GDM1 (cell line): ENCODE measurements around the gene PEX14.
"Not testable (repeated sequence)": the region's sequence is repeated elsewhere in the genome, so short reads cannot be mapped to it uniquely, and the experiment has no call there.

Experiments
- DNase-seq: peaks from one replicate; lab custom pipeline; 2025; lab: John Stamatoyannopoulos, UW

Gene PEX14, protein sequence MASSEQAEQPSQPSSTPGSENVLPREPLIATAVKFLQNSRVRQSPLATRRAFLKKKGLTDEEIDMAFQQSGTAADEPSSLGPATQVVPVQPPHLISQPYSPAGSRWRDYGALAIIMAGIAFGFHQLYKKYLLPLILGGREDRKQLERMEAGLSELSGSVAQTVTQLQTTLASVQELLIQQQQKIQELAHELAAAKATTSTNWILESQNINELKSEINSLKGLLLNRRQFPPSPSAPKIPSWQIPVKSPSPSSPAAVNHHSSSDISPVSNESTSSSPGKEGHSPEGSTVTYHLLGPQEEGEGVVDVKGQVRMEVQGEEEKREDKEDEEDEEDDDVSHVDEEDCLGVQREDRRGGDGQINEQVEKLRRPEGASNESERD

DNA sequence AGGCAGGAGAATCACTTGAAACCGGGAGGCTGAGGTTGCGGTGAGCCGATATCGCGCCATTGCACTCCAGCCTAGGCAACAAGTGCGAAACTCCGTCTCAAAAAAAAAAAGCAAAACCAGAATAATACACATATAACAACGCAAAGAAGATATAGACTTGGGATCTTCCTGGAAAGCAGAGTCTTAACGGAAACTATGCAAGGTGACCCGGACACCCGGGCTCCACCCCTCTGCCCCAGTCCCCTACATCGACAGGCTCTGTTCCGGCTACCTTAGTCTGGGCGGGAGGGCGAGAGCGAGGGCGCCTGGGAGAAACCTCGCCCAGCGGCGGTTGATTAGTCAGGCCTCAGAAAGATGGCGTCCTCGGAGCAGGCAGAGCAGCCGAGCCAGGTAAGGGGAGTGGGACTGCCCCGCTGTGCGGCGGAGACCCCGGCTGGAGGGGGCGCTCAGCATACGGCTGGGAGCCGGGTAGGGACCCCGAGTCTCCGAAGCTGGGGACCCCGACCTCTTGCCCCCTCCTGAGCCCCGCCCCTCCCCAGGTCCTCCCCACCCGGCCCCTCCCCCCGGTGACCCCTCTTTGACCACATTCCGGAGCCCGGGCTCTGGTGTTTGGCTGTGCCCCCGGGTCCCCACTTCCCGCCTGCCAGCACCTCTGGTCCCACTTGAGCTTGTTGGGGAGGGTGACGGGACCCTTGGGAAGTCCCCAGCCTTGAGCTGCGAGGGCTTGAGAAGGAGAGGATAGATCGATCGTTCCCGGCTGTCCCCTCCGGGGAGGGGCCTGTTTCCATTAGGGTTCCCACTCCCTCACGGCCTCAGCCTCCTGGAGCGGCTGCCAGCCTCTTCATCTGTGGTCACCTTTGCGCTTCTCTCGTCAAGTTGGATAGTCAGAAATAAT lies at the start of gene PEX14:
Gene PEX14 (plus strand): TSS at position 338 of the 895 bp plus-strand sequence. CDS start 17 bp downstream, at position 355.
- DNase-seq = peak; percentile 83

DNA sequence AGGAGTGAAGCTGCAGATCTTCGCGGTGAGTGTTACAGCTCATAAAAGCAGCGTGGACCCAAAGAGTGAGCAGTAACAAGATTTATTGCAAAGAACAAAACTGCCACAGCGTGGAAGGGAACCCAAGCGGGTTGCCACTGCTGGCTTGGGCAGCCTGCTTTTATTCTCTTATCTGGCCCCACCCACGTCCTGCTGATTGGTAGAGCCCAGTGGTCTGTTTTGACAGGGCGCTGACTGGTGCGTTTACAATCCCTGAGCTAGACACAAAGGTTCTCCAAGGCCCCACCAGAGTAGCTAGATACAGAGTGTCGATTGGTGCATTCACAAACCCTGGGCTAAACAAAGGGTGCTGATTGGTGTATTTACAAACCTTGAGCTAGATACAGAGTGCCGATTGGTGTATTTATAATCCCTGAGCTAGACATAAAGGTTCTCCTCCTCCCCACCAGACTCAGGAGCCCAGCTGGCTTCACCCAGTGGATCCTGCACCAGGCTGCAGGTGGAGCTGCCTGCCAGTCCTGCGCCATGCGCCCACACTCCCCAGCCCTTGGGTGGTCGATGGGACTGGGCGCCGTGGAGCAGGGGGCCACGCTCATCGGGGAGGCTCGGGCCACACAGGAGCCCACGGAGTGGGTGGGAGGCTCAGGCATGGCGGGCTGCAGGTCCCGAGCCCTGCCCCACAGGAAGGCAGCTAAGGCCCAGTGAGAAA lies 48.8 kb upstream of the PEX14 start:
- not testable (repeated sequence) for DNase-seq

DNA sequence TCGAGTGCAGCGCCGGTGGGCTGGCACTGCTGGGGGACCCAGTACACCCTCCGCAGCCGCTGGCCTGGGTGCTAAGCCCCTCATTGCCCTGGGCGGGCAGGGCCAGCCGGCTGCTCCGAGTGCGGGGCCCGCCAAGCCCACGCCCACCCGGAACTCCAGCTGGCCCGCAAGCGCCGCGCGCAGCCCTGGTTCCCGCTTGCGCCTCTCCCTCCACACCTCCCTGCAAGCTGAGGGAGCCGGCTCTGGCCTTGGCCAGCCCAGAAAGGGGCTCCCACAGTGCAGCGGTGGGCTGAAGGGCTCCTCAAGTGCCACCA lies 48.3 kb upstream of the PEX14 start:
- DNase-seq = not testable (repeated sequence)

DNA sequence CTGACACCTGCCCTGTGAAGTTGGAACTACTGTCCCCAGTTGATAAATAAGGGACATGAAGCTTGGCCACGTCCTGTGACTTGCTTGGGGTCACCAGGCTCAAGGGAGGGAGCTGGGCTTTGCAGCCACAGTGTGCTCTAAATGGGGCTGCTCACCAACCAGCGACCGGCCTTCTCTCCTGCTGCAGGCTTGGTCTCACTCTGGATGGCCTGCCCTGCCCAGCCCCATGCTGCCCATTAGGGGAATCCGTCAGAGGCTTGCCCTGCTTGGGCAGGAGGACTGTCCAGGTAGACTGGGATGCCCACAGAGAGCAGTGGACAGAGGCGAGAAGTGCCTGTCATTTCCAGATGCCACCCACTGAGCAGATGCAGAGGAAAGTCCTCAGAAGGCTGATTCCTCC lies 45.8 kb upstream of the PEX14 start:
- no peak for DNase-seq

DNA sequence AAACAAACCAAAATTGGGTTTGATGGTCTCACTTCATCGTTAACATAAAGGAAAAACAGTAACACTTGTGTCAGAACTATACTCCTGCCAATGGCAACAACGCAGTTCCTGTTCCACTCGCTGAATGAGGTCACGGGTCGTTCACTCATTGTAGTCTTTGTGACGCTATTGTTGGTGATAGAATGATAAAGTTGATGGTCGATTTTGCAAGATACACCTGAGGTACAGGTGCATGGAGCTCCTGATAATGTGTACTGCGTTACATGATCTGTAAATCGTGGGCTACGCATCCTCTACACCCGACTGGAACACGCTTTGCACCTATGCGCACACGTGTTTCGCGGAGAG lies 44.9 kb upstream of the PEX14 start:
- no peak for DNase-seq

DNA sequence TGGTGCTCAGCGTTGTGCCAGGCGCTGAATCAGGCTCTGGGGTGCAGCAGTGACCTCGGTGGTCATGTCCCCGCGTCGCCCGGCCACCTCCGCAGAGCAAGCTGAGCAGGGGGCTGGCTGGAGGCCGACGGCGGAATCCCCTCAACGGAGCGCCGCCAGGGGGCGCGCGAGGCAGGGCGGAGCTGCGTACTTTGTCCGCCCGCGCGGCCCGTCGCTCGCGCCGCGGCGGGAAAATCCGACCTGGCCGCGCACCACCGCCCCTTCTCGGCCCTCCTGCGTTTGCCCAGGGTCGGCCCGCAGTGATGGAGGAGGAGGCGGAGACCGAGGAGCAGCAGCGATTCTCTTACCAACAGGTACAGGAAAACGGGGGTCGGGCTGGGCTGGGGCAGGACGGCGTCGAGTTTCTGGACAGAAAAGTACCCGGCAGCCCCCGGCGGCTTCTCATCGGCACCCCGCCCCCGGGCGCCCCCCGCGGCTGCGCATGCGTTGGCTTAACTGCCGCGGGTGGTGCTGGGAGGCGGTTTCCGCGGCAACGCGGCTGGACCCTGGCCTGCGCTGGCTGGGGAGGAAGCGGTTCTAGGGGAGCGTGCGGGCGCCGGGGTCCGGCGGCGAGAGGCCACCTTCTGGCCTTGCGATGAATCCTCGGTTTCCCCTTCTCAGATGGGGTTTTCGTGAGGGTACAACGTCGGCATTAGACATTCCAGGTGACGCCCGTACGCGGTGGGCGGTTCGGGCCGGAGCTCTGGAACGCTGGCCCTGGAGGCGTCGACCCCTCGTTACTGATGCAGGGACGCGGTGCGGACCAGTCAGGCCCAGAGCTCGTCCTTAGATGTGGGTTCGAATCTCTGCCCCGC lies 44.3 kb upstream of the PEX14 start, which contains the start of gene CENPS:
Gene CENPS (plus strand): TSS at position 218 of the 854 bp plus-strand sequence. CDS start 85 bp downstream, at position 303.
- DNase-seq = peak; percentile 79

DNA sequence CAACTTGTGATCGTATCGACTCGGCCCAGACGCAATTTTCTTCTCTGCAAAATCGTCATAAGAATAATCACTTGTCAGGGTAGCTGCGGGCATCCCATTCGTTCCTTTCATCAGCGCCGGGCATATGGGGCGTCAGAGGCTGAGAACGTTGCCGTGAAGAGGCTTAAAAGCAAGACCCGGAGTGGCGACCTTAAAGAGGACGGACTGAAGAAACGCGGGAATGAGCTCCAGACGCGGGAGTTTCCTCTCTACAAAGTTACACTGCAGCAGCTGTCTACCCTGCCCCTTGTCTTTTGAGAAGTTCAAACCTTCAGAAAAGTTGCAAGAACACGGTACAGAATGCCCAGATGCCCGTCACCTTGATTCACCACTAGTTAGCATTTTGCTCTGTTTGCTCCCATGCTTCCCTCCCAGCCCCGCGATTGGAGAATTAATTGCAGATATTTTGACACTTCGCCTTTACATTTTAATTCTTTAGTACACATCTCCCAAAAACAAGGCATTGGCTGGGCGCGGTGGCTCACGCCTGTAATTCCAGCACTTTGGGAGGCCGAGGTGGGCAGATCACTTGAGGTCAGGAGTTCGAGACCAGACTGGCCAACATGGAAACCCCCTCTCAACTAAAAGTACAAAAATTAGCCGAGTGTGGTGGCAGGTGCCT lies 43.5 kb upstream of the PEX14 start:
- no peak for DNase-seq

DNA sequence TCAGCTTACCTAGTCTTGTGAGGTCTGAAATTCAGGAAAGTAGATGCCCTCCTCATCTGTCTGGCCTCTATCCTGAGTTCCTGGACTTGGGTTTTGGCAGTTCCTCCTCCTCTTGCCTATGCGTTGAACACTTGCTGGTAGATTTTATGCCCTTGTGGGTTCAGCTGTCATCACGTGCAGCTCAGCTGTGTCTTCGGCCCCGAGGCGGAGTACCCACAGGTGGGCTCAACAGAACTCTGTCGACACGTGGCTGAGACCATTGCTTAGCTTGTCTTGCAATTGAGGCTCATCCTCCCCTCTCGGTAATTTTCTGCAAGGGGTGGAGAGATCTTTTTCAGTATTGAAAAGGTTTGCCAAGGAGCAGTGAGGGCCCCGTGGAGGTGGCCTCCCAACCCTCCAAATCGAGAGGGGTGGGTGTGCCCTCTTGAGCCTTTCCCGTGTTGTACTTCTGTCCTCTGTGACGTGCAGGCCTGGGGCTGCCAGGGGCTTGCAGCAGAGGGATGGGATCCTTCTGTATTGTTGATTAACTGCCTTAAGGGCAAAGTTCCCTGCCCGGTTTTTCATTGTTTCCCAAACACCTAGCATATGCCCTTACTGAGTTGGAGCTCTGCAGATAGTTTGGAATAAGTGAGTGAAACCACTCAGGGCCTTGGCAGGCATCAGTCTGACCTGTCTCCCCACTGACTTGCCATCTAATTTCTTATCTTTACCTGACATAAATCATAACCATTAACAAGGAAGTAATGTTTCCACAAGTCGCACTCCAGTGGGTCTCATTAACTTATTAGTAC lies 41.6 kb upstream of the PEX14 start:
- no peak for DNase-seq

DNA sequence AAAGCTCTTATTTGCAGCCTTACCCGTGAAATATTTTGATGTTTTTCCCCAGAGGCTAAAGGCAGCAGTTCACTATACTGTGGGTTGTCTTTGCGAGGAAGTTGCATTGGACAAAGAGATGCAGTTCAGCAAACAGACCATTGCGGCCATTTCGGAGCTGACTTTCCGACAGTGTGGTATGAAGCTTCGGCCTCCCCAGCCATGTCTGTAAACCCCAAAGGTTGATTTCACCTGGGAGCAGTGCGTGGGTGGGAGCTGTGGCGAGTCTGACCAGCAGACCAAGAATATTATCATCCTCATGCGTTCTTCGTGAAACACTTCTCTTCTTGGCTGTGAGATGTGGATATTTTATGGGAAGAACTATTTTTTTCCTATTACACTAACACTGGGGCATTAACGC lies 41.0 kb upstream of the PEX14 start:
- DNase-seq = no peak

DNA sequence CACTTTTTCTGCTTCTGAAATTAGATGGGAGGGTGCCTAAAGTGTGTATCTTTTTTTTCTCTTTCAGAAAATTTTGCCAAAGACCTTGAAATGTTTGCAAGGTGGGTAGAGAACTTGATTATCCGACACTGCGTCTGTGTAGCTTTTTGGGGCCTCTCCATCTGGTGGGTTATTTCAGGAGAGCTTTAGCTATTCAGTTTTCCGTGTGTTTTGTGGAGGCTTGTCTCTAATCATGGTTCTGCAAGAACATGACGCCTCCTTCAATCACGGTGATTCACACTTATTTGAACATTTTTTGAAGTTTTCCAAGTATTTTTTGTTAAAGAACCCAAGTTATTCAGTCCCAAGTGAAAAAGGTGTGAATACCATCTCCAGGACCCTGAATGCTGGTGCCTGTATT lies 40.2 kb upstream of the PEX14 start:
- DNase-seq = no peak

DNA sequence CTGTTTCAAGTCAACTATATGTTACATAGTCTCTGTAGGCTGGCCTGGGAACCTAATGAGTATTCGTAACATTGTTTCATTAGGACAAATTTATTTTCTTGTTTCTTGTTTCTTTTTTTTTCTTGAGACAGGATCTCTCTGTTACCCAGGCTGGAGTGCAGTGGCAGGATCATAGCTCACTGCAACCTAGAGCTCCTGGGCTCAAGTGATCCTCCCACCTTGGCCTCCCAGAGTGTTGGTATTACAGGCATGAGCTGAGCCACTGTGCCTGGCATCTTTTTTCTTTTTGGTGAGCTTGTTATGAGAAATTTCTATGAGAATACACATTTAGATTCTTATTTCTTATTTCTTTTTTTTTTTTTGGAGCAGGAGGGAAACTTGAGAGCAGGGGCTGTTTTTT lies 37.7 kb upstream of the PEX14 start:
- no peak for DNase-seq

DNA sequence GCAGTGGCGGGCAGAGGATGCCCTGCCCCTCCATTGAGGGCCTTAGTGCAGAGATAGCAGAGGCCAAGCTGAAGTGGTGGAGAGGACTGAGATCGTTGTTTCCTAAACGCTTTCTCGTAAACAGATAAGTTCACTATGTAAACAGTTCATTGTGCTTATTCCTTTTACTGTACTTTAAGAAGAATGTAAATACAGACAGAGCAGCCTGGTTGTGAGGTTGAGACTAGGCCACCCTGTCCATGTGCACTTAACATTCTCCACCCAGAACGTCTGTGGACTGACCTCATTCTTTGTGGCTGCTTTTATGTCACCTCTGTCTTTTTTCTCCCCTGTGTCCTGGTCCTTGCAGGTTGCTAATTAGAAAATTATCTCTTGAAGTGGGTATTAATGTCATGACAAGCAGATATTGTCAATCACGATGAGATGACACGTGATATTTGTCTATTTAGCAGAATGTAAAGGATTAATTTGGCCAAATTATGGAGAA lies 36.0 kb upstream of the PEX14 start:
- DNase-seq = no peak

DNA sequence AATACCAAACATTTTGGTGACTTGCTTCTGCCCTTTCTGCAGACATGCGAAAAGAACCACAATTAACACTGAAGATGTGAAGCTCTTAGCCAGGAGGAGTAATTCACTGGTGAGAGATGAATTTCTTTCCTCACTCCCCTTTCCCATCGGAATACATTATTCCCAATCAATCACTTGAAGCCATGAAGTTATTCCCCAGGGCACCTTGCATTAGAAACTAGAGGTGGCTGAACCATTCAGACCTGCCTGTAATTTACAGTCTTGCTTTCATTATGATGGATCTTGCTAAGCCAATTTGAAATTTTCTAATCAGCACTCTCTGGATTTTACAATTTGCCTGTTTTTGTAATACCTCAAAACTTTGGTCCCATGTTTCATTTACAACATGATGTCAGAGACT lies 34.4 kb upstream of the PEX14 start:
- no peak for DNase-seq

DNA sequence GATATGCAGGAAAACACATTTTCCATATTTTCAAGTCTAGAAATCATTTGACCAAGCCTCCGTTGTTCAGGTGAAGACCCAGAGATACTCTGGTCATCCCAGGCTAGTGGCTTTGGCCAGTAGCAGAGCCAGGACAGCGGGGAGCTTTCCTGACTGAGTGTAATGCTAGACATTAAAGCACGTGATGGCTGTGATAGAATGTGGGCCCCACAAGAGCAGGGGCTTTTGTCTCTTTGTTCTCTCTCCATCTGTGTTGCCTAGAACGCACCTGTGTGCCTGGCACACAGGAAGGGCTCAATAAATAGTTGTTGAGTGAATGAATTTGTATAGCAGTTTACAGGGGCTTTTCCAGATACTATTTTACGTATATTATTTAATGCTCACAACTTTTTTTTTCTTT lies 34.0 kb upstream of the PEX14 start:
- no peak for DNase-seq

DNA sequence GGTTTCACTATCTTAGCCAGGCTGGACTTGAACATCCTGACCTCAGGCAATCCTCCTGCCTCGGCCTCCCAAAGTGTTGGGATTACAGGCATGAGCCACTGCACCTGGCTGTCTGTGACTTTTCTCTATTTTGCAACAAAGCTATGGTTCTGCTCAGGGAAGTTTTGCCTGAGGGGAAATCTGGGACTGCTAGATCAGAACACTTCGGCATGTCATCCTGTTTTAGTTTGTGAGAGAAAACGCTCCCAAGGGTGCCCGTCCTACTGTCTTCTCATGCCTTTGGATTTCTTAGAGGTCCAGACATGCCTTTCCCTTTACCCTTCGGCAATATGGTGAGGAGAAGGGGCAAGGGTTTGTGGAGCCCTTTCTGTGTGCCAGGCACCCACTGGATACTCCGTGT lies 30.5 kb upstream of the PEX14 start:
- no peak for DNase-seq

DNA sequence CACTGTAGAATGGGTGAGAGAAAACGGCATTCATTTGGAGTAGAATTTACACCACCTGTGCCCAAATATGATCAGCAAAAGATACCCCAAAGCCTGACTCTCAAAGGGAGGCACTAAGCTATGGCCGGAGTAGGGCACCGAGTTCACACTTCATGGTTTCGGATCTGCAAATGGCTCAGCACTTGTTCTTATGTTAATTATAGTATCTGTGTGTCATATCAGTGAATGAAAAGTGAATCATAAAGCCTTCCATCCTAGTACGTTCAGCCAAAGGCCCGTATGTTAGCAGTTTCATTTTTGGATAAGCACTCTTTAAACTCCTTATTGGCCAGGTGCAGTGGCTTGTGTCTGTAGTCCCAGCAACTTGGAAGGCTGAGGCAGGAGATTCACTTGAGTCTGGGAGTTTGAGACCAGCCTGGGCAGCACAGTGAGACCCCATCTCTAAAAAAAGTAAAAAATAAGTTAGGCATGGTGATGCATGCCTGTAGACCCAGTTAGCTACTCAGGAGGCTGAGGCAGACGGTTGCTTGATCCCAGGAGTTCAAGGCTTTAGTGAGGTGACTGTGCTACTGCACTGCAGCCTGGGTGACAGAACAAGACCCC lies 29.9 kb upstream of the PEX14 start:
- no peak for DNase-seq

DNA sequence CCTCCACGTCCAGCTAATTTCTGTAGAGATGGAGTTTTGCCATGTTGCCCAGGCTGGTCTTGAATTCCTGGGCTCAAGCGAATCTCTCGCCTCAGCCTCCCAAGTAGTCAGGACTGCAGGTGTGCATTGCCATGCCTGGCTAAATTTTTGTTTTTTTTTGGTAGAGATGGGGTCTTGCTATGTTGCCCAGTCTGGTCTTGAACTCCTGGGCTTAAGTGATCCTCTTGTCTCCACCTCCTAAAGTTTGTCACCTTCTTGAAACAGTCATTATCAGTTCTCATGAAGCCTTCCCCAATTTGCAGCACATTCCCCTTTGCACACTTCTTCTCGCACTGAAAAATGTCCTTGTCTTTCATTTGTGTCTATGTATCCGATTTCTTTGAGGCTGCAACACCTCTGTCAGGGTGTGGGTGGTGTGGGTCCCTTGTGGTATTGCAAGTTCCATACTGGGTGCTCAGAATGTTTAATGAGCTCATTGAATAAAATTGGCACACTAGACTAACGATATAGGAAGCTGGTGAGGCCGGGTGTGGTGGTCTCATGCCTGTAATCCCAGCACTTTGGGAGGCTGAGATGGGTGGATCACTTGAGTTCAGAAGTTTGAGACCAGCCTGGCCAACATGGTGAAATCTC lies 27.8 kb upstream of the PEX14 start:
- DNase-seq = no peak

DNA sequence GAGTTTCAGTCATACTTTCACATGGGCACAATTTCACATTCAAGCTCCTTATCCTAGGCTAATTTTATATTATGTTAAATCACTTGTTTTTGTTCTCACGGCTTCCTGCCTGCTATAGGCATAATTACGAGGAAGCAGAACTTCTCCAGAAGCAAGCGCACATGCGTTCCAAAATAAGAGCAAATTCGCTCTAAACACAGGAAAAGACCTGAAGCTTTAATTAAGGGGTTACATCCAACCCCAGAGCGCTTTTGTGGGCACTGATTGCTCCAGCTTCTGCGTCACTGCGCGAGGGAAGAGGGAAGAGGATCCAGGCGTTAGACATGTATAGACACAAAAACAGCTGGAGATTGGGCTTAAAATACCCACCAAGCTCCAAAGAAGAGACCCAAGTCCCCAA lies 25.0 kb upstream of the PEX14 start, which contains the start of gene CORT:
Gene CORT (plus strand): TSS at position 281 of the 400 bp plus-strand sequence. CDS start 193 bp downstream, outside the sequence.
- DNase-seq = no peak

DNA sequence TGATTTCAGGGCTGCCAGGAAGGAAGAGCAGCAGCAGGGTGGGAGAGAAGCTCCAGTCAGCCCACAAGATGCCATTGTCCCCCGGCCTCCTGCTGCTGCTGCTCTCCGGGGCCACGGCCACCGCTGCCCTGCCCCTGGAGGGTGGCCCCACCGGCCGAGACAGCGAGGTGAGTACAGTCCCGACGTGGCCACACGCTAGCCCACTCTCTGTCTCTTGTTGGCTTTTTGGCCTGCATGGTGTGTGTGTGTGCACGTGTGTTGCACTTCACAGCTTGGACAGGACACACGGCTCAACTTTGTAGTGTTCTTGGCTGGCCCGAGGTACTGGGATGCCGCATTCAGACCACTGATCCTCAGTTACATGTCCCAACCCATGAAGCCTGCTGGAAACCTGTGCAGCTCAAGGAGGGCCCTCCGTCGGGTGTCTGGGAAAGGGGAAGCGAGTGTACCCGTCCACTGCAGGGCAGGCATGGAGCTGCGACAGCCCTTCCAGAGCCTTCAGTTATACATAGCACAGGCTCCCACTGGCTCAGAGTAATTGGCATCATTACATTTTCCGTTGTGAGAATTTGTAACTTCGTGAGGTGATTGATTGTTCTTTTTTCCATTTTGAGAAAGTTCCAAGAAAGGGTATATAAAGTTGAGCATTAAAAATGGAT lies 24.5 kb upstream of the PEX14 start:
- DNase-seq = no peak
